Hematopoietic multipotent progenitor cell treated with erythropoietin and hydrocortisone succinate and interleukin-3 and kit ligand, for 17 days (in vitro differentiated cells): Measurements from ENCODE around the gene UBASH3B.

Experiments
- DNase-seq: peaks from one replicate; pipeline ENCODE4 v3.0.0-alpha.2; 2015; ENCODE audit warnings: low spot score

The UBASH3B gene

DNA sequence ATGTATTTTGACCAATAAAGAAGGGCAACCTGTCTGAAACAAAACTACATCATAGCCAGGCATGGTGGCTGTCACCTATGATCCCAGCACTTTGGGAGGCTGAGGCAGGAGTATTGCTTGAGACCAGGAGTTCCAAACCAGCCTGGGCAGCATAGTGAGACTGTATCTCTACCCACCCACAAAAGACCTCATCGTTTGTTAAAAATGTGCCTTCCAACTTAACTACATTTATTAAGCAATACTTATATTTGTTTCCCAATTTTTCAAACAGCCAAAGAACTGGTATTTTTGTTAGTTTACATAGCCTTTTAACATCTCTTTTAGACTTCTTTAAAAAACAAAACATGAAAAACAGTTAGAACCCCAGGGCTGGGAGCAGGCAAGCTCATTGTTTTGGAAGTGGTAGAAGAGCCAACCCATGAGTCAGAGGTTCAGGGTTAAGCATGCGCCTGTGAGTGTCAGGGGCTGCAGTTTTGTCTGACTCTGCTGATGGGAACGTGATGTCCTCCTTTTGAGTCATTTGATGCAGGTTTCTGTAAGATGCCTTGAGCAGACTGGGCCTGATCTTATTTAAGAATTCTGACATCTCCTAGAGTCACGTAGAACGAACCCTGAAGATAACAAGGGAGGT is 128.9 kb downstream of the UBASH3B start:
- no peak for DNase-seq

DNA sequence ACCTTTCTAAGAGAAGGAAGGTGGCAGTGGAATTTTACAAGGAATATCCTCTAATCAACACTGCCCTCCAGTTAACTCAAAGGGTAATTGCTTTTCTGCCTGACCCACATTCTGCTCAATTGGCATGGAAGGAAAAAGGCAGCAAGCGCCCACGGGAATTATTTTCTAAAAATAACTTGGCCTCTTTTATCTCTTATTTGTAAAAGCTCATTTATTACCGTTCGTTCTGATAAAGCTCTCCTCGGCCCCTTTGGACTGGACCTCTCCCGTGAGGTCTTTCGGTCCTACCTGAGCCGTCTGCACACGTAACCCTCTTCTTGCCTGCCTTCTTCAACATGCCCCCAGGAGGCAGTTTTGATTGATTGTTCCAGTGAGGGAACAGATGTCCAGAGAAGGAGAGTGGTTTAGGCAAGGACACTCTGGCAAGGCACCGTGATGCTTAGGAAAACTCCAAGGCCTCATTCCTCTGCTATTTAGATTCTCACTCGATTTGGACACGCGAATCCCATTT is 129.6 kb downstream of the UBASH3B start:
- DNase-seq: no peak

DNA sequence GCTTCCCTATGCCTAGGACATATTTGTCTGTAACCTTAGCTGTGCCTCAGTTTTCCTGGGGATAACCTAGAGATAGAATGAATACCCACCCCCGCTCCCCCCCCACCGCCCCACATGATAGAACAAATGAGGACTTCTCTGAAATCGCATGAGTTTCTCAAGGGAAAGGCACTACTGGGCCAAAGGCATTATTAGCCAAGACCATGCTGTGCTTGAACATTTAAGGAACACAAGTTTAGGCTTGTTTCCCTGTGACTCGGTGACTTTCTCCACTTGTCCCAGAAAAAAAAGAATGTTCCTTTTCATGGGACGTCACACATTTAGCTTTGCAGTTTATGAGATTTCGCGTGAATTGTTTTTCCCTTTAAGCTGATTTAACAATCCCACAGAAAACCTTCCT is 131.4 kb downstream of the UBASH3B start:
- DNase-seq: no peak

DNA sequence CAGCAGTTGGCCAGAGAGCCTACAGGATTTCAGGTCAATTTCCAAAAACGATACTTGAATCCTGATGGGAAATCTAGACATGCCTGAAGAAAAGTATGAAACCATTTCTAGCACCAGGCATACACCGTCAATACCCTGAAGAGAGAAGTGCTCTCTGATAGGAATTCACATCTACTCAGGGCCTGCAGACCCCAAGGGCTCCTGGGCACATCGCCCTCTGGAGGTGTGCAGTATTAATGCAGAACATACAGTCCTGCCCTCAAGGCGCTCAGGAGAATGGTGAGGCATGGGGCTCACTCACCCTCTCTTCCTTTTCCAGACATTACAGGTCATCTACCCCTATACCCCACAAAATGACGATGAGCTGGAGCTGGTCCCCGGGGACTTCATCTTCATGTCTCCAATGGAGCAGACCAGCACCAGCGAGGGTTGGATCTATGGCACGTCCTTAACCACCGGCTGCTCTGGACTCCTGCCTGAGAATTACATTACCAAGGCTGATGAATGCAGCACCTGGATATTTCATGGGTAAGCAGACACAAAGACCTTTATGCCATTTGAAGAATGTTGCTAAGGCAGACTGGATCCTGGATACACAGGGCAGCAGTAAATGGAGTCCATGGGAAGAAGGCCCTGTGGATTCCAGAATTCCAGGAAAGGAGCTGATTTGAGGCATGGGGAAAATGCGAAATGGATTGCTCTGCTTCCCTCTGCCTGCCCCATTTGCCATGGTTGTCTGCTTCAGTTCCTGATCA is 133.4 kb downstream of the UBASH3B start:
- DNase-seq: no peak

DNA sequence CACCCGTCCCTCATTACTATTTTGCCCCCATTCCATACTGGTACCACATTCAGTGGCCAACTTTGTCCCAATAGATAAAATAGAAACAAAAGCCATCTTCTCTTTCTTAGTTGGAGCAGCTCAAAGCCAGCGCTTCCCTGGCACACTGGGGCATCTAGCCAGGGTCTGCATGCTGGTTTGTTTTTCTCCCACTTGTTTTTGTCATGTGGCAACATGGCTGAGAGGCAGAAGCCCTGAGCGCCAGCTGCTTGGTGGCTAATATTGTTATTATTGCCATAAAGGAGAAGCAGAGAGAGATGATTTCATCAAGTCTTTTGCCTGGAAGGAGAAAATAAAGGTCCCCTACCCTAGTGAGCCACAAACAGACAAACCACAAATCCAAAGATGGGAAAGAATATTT is 134.4 kb downstream of the UBASH3B start:
- no peak for DNase-seq

DNA sequence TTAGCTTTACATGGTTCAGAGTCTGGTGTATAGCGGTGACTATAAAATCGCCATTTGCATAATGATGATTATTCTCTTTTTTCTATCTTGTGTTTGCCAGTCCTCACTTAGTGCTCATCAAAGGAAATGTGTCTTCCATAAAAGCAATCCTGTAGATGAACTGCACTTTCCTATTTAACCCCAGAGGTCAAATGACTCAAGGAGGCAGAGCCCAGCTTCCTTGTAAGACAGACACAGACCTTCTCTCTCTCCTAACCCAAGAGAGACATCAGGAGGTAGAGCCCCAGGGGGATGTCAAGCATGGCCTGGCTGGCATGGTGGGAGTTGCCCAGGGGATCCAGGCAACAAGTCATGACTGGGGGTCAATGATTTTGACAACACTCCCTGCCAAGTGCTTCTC is 135.9 kb downstream of the UBASH3B start:
- no peak for DNase-seq

DNA sequence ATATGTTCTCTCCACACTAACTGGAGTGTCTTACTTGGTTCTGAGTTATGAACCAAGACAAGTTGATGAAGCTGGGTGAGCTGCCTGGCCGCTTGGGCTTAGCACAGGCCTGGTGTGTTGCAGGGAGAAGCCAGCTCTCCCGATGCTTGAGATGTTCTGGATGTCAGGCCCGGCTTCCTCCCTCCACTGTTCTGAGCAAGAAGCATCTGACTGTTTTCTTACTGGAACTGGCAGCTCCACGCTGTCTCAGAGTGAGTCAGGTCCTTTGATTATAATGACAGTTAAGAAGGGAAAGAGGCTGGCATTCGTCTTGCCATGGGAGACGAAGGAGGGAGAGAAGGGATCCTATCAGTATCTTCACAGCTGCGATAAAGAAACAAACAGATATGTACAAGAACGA is 136.3 kb downstream of the UBASH3B start:
- no peak for DNase-seq

DNA sequence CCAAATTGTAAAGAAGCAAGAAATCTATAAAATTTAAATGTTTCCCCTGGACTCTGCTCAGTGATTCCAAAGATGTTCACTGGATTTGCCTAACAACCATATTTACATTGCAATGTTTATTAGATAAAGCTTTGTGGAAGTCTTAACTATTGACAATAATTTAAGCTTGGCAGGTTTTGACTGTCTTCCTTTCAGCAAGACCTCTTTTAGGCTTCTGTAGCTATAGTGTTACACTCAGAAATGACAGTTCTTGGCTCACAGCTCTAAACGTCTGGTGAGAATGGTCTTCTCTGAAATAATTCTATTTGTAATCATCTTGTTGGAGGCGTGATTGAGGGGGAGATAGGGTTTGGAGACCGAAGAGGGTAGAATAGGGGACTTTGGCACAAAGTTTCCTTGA is 138.0 kb downstream of the UBASH3B start:
- DNase-seq: no peak

DNA sequence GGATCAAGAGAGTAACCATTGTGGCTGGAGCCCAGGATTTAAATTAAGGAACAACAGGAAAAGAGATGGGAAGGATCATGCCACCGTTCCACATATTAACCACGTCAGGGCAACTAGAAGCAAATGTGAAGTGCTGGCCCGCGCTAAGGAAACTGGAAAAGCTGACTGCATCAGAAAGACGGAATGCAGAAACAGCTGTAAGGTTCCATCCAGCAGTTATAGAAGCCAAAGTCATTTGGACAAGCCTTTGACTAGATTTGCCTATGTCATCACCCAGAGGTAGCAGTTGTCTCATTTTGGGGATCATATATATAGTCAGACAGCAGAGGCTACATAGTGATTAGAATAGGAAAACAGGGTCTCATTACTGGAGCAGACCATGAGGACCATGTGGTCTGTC is 139.8 kb downstream of the UBASH3B start:
- no peak for DNase-seq

DNA sequence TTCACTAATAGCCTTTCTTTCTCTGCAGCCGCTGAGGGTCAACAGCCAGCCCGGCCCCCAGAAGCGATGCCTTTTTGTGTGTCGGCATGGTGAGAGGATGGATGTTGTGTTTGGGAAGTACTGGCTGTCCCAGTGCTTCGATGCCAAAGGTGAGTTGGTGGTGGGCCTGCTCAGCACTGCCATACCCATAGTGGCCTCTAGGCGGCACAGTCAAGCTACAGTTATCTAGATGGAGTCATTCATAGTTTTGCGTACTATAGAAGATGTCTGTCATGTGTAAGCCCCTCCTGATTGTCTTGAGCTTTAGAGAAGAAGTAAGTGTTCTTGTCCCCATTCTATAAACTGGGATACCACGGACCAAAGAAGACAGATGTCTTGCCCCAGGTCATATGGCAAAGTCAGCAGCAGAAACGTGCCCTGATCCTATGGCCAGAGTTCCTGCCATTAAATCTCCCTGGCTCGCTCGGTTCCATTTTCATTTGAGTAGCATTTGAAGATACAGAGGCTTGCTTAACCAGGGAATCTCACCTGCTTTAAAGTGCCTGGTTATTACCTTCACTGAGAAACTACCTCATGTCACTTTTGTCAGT is 140.7 kb downstream of the UBASH3B start:
- DNase-seq: peak; percentile 25

DNA sequence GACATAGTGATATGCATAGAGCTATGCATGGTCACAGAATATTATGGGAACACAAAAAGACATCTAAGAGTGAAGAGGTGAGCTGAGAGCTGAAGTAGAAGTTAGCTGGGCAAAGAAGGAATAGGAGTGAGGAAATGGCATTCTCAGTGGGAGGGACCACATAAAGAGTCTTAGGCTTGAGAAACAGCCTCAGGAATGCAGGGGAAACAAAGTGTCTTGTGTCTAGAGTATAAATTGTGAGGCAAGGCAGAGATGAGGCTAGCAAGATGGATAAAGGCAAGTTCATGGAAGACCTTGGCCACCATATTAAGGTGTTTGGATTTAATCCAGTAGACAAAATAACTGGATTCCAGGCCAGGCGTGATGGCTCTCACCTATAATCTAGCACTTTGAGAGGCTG is 142.1 kb downstream of the UBASH3B start:
- no peak for DNase-seq

DNA sequence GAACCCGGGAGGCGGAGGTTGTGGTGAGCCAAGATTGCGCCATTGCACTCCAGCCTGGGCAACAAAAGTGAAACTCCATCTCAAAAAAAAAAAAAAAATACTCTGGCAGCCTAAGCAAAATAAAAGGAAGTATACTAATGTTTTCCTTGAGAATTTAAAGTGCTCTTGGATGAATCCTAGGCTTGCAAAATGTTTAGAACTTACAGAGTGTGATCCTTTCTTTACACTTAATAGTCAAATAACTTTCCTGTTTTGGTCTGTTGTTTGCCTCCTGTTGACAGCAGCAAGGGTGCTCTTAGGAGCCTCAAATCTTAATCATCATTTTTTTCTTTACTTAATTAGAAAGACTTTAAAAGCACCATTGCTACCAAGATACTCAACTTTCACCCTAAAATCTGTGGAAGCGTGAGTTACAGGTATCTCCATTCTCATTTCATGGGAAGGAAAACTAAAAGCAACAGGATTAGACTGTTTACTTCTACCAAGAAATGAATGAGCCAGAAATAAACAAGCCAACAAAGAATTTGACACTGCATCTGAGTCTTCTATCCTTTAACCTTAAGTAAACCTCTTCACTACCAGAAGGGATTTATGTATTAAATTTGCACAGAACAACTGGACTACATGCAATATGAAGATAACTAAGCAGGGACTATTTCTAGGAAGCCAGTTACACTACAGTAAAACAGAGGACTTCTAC is 144.0 kb downstream of the UBASH3B start:
- DNase-seq: no peak

DNA sequence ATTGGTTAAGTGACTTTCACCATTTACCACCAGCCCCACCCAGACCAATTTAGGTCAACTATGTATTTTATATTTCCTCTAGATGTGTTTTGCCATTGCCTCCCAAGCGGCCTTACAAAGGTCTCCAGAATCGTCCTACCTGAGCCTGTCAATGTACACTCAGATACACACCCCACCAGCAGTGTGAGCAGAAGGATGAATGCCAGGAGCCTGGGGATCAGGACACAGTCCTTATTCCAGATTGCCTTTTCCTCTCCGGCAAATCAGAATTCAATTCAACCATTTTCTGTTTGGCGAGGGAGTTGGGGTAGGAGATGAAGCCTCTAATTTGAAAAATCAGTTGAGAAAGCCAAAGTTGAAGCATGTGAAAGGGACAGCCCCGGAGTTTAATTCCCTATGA is 147.4 kb downstream of the UBASH3B start:
- DNase-seq: no peak

DNA sequence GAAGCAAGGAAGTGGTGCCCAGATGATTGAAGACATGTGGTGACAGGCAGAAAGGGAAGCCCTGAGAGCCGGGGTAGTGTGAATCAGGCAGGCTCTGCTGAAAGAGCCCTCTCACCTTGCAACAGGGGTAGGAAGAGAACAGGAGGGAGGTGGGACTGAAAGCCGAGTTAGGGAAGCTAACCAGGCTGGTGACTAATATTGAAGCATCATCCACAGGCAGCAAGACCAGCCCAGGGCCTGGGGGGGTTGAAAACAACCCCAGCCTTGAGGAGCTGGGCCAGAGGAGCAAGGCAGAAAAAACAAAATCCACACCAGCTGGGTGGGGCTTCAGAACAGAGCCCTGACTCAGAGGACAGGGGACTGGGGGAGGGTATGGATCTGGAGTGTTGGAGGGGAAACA is 147.8 kb downstream of the UBASH3B start:
- DNase-seq: no peak

DNA sequence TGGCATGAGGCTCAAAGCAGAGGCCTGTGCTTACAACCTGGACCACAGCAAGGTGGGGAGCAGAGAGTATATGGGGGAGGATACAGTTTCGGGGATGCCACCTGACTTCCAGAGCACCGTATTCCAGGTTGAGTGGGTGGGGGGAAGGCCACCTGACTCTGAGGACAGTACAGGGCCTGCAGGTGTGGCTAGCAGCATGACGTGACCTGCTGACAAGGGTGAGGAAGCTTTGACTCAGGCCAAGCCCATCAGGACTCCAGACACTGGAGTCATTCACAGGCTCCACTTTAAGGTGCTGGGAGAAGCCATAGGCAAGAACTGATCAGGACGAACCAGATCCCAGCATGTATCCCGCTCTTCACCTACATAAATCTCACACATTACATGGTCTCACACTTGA is 148.2 kb downstream of the UBASH3B start:
- DNase-seq: no peak

DNA sequence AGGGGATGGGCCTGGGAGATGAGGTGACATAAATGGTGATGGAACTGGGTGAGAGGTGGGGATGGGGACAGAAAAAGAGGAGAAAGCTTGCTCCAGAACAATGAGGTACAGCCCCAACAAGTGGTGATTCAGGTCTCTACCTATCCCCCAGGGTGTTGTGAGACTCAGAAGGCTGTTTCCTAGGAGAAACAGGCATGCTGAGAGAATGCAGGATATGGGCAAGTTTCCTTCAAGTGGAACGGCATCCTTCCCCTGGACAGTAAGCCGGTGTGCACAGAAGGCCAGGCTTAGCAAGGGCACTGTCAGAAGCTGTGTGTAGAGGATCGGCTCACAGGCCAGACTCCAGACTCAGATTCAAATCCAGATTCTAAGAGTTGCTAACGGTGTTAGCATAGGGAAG is 148.6 kb downstream of the UBASH3B start:
- no peak for DNase-seq

DNA sequence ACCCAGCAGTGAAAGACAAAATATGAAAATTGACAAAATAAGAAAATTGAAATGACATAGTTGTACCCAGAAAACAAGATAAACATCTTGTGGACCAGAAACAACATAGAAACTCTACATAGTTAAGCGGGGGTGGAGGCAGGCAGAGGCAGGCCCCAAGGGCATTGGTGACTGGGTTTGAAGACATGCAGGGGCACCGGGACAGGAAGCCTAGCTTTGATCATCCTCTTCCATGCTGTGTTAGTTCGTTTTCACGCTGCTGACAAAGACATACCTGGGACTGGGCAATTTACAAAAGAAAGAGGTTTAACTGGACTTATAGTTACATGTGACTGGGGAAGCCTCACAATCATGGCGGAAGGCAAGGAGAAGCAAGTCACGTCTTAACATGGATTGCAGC is 149.3 kb downstream of the UBASH3B start:
- no peak for DNase-seq

DNA sequence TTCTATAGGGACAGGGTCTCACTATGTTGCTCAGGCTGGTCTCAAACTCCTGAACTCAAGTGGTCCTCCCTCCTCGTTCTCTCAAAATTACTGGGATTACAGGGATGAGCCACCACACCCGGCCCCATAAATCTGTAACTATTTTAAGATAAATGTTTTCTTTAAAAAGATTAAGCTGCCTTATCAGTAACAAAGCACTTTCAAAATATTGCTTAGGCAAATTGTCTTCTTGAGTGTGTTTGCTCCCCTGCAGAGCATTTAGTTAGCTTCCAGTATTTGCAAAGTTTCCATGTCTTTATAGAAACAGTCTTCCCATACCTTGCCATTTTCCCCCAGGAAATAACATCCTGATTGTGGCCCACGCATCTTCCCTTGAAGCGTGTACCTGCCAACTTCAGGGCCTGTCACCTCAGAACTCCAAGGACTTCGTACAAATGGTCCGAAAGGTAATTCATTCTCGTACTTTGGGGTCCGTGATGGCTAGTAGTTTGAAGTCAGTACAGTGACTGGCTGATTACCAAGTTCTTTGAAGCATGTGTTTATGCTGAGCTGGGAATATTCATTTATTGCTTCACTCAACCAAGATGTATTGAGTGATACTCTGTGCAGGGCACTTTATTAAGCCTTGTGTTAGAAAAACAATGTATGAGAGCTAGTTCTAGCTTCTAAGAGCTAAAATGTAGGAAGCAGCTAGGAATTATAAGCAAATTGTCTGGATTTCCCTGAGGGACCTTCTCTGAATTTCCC is 152.4 kb downstream of the UBASH3B start:
- no peak for DNase-seq

DNA sequence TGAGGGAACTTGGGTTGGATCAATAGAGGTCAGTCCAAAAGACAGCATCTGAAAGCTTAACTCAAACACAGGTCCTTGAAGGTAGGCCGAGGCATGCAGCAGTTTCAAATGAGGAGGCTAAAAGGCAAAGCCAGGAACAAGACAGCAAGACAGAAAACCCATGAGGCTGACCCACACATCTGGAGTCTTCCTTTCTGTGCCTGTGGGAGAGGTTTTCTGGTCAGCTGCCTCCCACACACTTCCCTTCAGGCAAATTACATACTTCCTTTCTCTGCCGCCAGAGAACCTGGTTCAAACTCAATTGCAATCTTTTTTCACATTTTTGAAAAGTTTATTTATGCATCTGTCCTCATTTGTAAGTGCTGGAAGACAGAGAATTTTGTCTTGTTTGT is 153.0 kb downstream of the UBASH3B start:
- no peak for DNase-seq

DNA sequence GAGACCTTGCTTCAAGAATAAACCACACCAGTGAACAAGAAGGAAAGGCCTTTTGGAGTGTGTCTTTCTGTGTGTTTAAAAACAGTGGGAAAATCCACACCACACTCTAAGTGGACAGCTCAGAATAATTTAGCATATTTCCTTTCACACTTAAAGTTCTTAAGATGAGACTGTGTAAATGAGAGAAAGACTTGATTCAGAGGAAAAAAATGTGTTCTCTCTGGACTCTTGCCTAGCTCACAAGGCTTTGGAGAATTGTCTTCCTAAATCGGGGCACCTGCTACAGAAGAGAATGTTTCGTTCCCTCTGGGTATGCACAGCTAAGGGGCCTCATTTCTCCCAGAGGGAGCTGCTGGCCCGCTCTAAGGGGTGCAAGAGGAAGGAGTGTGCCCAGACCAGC is 154.3 kb downstream of the UBASH3B start:
- DNase-seq: no peak

DNA sequence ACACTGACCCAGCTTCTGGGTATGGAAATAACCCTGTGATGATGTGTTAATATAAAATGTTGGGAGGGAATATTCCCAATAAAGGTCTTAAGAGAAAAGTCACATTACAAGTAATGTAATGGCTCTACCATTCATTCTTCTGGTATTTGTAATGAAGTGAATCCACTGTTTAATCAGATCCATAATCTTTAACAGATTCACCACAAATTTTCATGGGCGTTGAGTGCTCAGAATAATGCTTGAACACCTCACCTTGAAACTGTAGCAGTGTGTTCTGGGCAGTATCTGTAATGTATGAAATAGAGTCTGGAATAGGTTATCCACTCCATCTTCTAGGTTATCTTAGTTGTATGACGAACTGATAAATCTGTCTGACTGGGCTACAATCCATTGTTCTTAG is 156.2 kb downstream of the UBASH3B start:
- no peak for DNase-seq

DNA sequence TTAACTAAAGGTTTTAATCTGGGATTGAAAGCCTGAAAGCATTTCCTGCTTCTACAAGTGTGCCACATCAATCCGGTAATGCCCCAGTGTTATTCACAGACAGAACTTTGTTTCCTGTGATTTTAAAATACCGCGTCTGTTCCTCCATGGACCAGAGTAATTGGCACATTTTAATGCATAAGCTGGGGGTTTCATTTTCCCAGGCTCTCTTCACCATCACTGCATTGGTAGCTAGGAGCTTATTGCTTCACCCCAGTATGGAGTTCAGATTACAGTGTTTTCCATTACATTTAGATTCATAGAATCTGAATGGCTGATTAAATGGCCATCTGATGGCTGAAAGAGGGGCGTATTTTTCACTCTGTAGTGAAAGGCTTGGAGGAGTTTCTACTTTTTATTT is 157.1 kb downstream of the UBASH3B start:
- no peak for DNase-seq
